ENCODE results near the gene IRX3. TPM values are rescaled to one million over a fixed set of nuclear protein-coding genes. Genes with fewer than 3 reads are reported as not detected.

IRX3 gene
- total and polyA plus RNA-seq, 2 donors (not counting 1 experiment from before 2014, with no cell fraction given) = 0.22 to 0.33 TPM

DNA sequence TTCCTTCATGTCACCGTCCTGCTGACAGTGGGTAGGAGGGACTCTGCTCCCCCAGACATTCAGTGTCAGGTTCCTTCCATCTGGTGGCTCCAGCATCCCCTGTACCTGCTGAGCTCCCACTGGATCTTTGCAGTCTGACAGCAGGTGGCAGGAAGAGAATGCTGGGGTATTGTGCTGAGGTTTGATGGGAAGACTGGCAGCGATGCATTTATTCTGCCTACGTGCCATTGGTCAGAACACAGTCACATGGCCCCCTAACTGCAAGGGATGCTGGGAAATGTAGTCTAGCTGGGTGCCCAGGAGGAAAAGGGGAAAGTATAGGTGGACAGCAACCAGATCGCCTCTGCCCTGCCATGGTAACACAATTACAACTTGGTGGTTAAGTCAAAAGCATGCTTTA lies 44.4 kb downstream of the IRX3 start:
- Histone ChIP-seq H2AFZ (ENCODE audit: low read length) (no peak overlapping the region), H3K27me3 (ENCODE audit: control insufficient read depth, insufficient read depth, low read length) (no peaks in the 10 kb centered on the region), H3K79me2 (ENCODE audit: control insufficient read depth, insufficient read depth, low read length) (no peaks in the 10 kb centered on the region), H3K9me3 (ENCODE audit: control insufficient read depth, insufficient read depth, low read depth, low read length) (no peaks in the 10 kb centered on the region), H4K20me1 (ENCODE audit: control insufficient read depth, extremely low read depth, insufficient read depth, low read length) (no peaks in the 10 kb centered on the region), H3K4me2 (ENCODE audit: extremely low read depth, insufficient read depth, low read length) (no peak overlapping the region), H3K4me1 (ENCODE audit: control insufficient read depth, extremely low read depth, insufficient read depth, low read length) (no peaks in the 10 kb centered on the region), H3K27ac (ENCODE audit: insufficient read depth, low read length) (no peak overlapping the region), H3K36me3 (ENCODE audit: control insufficient read depth, insufficient read depth, low read length) (no peaks in the 10 kb centered on the region), H3K9ac (ENCODE audit: insufficient read depth, low read length) (no peak overlapping the region), H3K4me3 (replicated peaks in 1 of 4; ENCODE audit: control extremely low read depth in 1 of 4, insufficient read depth in 1 of 4, low read depth in 3 of 4, low read length in 4 of 4) (no peak overlapping the region)
- TF ChIP-seq, protein P1, sequence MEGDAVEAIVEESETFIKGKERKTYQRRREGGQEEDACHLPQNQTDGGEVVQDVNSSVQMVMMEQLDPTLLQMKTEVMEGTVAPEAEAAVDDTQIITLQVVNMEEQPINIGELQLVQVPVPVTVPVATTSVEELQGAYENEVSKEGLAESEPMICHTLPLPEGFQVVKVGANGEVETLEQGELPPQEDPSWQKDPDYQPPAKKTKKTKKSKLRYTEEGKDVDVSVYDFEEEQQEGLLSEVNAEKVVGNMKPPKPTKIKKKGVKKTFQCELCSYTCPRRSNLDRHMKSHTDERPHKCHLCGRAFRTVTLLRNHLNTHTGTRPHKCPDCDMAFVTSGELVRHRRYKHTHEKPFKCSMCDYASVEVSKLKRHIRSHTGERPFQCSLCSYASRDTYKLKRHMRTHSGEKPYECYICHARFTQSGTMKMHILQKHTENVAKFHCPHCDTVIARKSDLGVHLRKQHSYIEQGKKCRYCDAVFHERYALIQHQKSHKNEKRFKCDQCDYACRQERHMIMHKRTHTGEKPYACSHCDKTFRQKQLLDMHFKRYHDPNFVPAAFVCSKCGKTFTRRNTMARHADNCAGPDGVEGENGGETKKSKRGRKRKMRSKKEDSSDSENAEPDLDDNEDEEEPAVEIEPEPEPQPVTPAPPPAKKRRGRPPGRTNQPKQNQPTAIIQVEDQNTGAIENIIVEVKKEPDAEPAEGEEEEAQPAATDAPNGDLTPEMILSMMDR (conservative IDR thresholded peaks at IDR 0.05 in 1 of 2, IDR thresholded peaks at IDR 0.05 in 1 of 2; ENCODE audit: low read depth in 1 of 2, low read length in 2 of 2) = no peak
- no peak for TF ChIP-seq EZH2 (IDR thresholded peaks at IDR 0.05; ENCODE audit: low read length, missing control alignments)
- DNase-seq (ENCODE audit: low read depth in 2 of 2) = no peak

DNA sequence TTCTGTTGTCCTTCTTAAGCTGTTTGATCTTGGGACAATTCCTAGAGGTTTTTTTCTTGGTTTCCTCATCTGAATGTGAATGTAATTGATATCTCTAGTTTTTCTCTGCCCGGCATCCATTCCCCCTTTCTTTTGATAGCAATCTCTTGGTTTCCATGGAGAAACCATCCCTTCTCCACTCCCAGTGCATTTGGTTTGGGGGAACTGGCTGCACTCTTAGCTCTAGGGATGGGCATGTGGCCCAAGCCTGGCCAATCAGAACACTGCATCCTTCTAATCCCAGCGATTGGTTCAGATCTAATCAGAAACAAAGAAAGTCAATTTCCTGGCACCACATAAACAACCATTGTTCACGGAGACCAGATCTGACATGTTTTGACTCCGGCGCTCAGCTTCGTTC lies 45.1 kb downstream of the IRX3 start:
- H3K79me2 ChIP-seq (ENCODE audit: control insufficient read depth, insufficient read depth, low read length) = no peaks in the 10 kb centered on the region
- H3K4me2 ChIP-seq (ENCODE audit: extremely low read depth, insufficient read depth, low read length) = no peak overlapping the region
- H3K27ac ChIP-seq (ENCODE audit: insufficient read depth, low read length) = no peak overlapping the region
- H3K9me3 ChIP-seq (ENCODE audit: control insufficient read depth, insufficient read depth, low read depth, low read length) = no peaks in the 10 kb centered on the region
- H3K9ac ChIP-seq (ENCODE audit: insufficient read depth, low read length) = no peak overlapping the region
- DNase-seq (ENCODE audit: low read depth in 2 of 2) = no peak
- no peak overlapping the region for H3K4me3 ChIP-seq (replicated peaks in 1 of 4; ENCODE audit: control extremely low read depth in 1 of 4, insufficient read depth in 1 of 4, low read depth in 3 of 4, low read length in 4 of 4)
- no peak overlapping the region for H2AFZ ChIP-seq (ENCODE audit: low read length)
- no peaks in the 10 kb centered on the region for H3K36me3 ChIP-seq (ENCODE audit: control insufficient read depth, insufficient read depth, low read length)
- H3K4me1 ChIP-seq (ENCODE audit: control insufficient read depth, extremely low read depth, insufficient read depth, low read length) = no peaks in the 10 kb centered on the region
- no peaks in the 10 kb centered on the region for H4K20me1 ChIP-seq (ENCODE audit: control insufficient read depth, extremely low read depth, insufficient read depth, low read length)
- H3K27me3 ChIP-seq (ENCODE audit: control insufficient read depth, insufficient read depth, low read length) = no peaks in the 10 kb centered on the region
- TF ChIP-seq EZH2 (IDR thresholded peaks at IDR 0.05; ENCODE audit: low read length, missing control alignments) = no peak
- TF ChIP-seq, protein P1 (conservative IDR thresholded peaks at IDR 0.05 in 1 of 2, IDR thresholded peaks at IDR 0.05 in 1 of 2; ENCODE audit: low read depth in 1 of 2, low read length in 2 of 2) = no peak

GRCh38 chr16:54240271-54241129 lies 46.1 kb downstream of the IRX3 start:
- Histone ChIP-seq H3K27me3 (ENCODE audit: control insufficient read depth, insufficient read depth, low read length) (no peaks in the 10 kb centered on the region), H3K27ac (ENCODE audit: insufficient read depth, low read length) (no peak overlapping the region), H3K9me3 (ENCODE audit: control insufficient read depth, insufficient read depth, low read depth, low read length) (no peaks in the 10 kb centered on the region), H4K20me1 (ENCODE audit: control insufficient read depth, extremely low read depth, insufficient read depth, low read length) (no peaks in the 10 kb centered on the region), H3K4me3 (replicated peaks in 1 of 4; ENCODE audit: control extremely low read depth in 1 of 4, insufficient read depth in 1 of 4, low read depth in 3 of 4, low read length in 4 of 4) (no peak overlapping the region), H3K36me3 (ENCODE audit: control insufficient read depth, insufficient read depth, low read length) (no peaks in the 10 kb centered on the region), H3K4me2 (ENCODE audit: extremely low read depth, insufficient read depth, low read length) (no peak overlapping the region), H3K79me2 (ENCODE audit: control insufficient read depth, insufficient read depth, low read length) (no peaks in the 10 kb centered on the region), H3K9ac (ENCODE audit: insufficient read depth, low read length) (no peak overlapping the region), H2AFZ (ENCODE audit: low read length) (no peak overlapping the region), H3K4me1 (ENCODE audit: control insufficient read depth, extremely low read depth, insufficient read depth, low read length) (no peaks in the 10 kb centered on the region)
- peak in 1 of 2 donors; percentile 14 for DNase-seq (ENCODE audit: low read depth in 2 of 2)
- TF ChIP-seq EZH2 (IDR thresholded peaks at IDR 0.05; ENCODE audit: low read length, missing control alignments) = no peak
- TF ChIP-seq, protein P1 (conservative IDR thresholded peaks at IDR 0.05 in 1 of 2, IDR thresholded peaks at IDR 0.05 in 1 of 2; ENCODE audit: low read depth in 1 of 2, low read length in 2 of 2) = no peak
